Measurements from ENCODE around the gene FAM193A.

DNA sequence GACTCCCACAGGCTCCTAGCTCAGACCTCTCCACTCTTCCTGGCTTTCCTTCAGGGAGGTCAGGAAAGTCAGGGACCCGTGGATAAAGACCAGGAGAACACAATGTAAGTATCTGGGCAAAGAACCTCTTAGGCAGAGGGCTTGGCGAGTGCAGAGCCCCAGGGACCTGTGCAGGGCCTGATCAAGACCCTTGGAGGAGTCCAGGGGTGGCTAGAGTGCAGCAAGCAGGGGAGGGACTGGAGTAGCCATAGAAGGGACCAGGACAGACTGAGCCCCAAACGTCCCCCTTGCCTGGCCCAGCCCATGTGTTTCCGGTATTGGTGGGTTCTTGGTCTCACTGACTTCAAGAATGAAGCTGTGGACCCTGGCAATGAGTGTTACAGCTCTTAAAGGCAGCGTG, 225.6 kb downstream of the FAM193A start:
- TF ChIP-seq, protein P1, sequence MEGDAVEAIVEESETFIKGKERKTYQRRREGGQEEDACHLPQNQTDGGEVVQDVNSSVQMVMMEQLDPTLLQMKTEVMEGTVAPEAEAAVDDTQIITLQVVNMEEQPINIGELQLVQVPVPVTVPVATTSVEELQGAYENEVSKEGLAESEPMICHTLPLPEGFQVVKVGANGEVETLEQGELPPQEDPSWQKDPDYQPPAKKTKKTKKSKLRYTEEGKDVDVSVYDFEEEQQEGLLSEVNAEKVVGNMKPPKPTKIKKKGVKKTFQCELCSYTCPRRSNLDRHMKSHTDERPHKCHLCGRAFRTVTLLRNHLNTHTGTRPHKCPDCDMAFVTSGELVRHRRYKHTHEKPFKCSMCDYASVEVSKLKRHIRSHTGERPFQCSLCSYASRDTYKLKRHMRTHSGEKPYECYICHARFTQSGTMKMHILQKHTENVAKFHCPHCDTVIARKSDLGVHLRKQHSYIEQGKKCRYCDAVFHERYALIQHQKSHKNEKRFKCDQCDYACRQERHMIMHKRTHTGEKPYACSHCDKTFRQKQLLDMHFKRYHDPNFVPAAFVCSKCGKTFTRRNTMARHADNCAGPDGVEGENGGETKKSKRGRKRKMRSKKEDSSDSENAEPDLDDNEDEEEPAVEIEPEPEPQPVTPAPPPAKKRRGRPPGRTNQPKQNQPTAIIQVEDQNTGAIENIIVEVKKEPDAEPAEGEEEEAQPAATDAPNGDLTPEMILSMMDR (conservative IDR thresholded peaks at IDR 0.05; ENCODE audit: low read depth, low read length): no peak
- no peak for TF ChIP-seq EZH2 (IDR thresholded peaks at IDR 0.05; ENCODE audit: low read length, unreplicated experiment)
